HS-27A (cell line): ENCODE measurements around the gene ANKFN1.

ENCODE experiments used
- DNase-seq: peaks from one replicate; pipeline ENCODE4 v3.0.0-alpha.2; 2012; ENCODE audit warnings: low read depth, missing footprints

ANKFN1 gene

DNA sequence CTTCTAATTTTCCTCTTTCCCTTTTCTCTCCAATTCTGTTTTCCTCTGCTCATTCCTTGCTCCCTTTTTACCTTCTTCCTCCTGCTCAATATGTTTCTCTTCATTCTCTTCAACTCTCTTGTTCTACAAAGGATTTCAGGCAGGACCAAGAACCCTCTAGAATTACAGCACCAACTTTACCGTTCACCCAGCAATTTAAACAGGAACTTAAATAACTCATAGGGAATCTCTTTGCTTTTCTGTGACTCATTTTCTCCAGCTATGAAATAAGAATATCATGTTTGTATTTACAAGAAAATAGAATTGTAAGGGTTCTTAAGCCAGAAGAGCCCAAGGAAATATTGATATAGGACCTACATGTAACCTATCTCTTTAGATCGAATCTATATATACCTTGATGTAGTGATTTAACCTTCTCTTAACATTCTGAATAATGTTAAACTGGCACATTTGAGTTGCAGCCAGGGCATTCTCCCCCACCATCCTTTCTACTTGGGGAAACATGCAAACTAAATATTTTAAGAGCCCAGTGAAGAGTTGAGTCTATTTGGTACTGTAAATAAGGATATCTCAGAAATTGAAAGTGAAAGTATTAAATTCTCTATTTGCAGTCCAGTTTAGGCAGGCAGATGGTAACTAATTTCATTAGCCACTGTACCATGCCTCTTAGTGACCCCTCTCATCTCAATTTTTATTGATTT, 137.0 kb downstream of the ANKFN1 start:
- no peak for DNase-seq

GRCh38 chr17:56290802-56291118, 137.5 kb downstream of the ANKFN1 start:
- DNase-seq: no peak

DNA sequence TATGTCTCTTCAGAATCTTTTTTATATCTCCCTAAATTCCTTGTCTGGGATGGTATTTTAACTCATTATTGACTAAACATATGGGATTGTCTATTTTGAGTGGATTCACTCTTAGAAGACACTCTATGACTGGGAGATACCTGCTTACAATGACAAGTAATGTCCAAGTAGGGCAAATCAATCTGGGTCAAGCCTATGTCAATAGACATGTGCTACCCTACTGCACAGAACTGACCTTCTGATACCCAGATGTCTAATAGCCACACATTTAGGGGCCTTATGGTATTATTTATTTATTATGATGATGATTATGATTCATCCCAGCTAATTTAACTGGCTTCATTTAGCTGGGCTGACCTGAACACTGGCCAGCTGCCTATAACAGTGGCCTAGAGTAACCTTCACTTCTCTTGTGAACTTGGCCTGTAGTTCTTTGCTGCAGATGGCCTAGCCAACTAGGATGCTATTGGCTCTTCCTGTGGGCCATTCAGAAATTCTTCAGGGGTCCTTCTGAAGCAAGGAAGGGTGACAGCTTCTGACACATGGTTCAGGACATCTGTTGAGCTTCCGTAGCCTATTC, 138.0 kb downstream of the ANKFN1 start:
- no peak for DNase-seq

- DNase-seq: peak; percentile 79
Observed at GRCh38 chr17:56292010-56292409, 138.7 kb downstream of the ANKFN1 start.

GRCh38 chr17:56292578-56292977, 139.3 kb downstream of the ANKFN1 start:
- no peak for DNase-seq

DNA sequence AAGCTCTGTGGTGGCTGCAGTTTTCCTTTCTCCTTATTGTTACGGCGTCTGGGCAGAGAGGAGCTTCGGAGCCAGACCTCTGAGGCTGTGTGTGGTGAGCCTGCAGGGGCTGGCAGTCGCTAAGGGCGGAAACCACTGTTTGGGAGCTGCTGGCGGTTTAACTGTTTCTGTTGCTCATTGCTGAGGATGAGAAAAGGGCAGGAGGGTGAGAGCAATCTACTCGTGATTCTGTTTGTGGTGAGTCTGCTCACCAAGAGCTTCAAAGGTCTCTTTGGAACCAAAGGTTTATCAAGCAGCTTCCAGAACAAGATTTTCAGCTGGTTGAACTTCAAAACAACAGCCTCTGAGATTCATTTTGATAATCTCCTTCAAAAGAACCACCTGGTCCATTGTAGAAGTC, 143.9 kb downstream of the ANKFN1 start:
- DNase-seq: no peak

DNA sequence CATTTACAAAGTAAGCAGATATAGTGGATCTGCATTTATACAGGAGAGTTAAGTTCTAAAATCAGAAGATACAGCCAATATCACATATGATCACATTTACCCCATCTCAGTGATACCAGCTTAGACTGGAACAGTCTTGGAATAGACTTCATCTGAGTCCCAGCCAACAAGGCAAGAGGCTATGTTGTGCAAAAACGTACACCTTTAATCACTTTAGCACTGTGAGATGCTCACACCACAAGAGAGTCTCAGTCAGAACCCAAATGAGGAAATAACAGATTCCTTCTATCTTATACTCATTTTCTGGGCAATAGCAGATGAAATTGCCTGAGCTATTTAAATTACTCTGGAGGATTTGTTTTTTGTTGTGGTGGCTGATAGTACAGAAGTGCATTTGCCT, 145.6 kb downstream of the ANKFN1 start:
- no peak for DNase-seq

GRCh38 chr17:56300144-56300543, 146.9 kb downstream of the ANKFN1 start:
- DNase-seq: no peak

DNA sequence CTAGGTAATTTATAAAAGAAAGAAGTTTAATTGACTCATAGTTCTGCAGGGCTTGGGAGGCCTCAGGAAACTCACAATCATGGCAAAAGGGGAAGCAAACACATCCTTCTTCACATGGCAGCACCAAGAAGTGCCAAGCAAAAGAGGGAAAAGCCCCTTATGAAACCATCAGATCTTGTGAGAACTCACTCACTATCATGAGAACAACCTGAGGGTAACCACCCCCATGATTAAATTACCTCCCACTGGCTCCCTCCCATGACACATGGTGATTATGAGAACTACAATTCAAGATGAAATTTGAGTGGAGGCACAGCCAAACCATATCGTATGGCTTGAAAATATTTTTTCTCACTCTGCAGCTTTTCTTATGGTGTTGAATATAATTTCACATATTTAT, 151.7 kb downstream of the ANKFN1 start:
- no peak for DNase-seq

GRCh38 chr17:56309897-56310296, 156.6 kb downstream of the ANKFN1 start:
- no peak for DNase-seq

DNA sequence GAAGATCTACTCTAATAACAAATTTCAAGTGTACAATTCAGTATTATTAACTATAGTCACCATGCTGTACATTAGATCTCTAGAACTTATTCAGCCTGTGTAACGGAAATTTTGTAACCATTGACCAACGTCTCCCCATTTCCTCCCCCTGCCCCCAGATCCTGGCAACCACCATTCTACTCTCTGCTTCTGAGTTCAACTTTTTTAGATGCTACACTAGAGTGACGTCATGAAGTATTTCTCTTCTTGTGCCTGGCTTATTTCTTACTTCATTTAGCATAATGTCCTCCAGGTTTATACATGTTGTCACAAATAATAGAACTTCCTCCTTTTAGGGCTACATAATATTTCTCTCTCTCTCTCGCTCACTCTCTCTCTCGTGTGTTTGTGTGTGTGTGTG, 157.5 kb downstream of the ANKFN1 start:
- no peak for DNase-seq

DNA sequence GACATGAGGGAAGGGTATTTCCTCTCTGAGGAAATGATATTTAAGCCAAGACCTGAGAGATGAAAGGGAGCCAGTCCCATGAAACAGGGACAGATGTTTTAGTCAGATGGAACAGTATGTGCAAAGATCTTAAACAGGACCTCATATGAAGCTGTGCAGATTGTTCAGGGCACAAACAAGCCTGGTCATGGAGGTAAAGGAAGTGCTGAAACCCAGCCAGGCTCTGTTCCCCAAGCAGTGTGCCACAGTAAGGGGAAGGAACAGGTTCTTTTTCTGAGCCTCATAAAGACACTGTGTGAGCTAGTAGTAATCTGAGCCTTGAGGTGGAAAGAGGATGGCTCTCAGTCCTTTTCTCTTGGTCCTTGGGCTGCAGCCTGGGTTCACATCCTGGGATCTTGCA, 159.9 kb downstream of the ANKFN1 start:
- DNase-seq: no peak

- DNase-seq: no peak
Observed at GRCh38 chr17:56314026-56314425, 160.8 kb downstream of the ANKFN1 start.

GRCh38 chr17:56314984-56315602, 161.8 kb downstream of the ANKFN1 start:
- no peak for DNase-seq

GRCh38 chr17:56316604-56317003, 163.3 kb downstream of the ANKFN1 start:
- DNase-seq: no peak

- DNase-seq: no peak
Observed at GRCh38 chr17:56317351-56318208, 164.3 kb downstream of the ANKFN1 start.

- peak; percentile 70 for DNase-seq
Observed at GRCh38 chr17:56319531-56319930, 166.3 kb downstream of the ANKFN1 start.

GRCh38 chr17:56320443-56320842, 167.2 kb downstream of the ANKFN1 start:
- DNase-seq: no peak

GRCh38 chr17:56322991-56323390, 169.7 kb downstream of the ANKFN1 start:
- no peak for DNase-seq

GRCh38 chr17:56324676-56325075, 171.4 kb downstream of the ANKFN1 start:
- DNase-seq: no peak

GRCh38 chr17:56325313-56326000, 172.2 kb downstream of the ANKFN1 start:
- no peak for DNase-seq

DNA sequence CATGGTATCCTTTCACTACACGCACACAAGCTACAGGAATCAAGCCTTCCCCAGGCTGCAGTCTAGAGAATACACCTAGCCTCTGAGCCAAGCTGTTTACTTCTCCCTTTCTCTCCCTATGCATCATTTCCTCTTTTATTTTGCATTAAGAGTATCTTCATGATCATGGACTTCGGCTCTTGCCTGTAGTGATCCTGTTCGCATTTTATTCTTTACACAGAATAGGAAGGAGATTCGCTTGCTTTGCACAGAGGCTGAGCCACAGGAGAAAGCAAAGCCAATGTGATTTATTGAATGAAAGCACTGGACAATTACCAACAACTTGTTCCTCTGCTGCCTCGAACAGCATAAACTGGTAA, 172.7 kb downstream of the ANKFN1 start:
- no peak for DNase-seq
